ENCODE data around the gene PTGS2. TPM values are rescaled to one million over a fixed set of nuclear protein-coding genes. Genes with fewer than 3 reads are reported as not detected.

Gene PTGS2
- polyA plus RNA-seq, 1 experiment, result 100 TPM

DNA sequence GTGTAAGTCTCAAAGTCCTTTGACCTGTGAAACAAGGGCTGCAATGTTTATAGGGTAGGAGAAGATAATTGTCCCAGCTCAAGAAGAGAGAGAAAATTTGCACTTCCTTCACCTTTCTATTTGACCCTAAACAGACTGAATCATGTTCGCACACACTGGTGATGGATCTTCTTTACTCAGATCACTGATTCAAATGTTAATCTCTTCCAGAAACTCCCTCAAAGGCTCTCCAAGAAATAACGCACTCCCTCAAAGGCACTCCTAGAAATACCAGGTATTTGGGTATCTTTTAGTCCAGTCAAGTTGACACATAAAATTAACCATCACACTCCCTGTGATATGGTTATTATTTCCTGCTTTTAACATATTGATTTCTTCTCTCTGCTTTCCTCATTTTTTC lies 30.5 kb upstream of the PTGS2 start:
- CTCF ChIA-PET, result no interaction called here

DNA sequence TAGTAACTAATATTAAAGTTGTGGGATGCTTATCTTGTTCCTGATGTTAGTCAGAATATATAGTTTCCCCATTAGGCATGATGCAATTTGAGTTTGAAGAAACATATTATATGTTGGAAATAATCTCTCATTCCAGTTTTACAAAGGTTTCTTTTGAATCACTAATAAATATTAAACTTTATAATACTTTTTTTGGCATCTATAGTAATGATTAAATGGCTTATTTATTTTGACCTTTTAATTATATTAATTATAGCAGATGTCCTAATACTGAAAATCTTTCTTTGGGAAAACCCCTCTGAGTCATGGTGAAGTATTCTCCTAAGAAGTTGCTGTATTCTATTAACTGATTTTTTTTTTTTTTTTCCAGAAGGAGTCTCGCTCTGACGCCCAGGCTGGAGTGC lies 28.5 kb upstream of the PTGS2 start:
- CTCF ChIA-PET, result no interaction called here
- H3K4me3 ChIP-seq (ENCODE audit: low read depth, low read length), result no peak overlapping the region
- POLR2A ChIA-PET, result no interaction called here
- H3K36me3 ChIP-seq (ENCODE audit: control insufficient read depth, insufficient read depth, low read length), result no peaks in the 10 kb centered on the region
- TF ChIP-seq, protein P1, sequence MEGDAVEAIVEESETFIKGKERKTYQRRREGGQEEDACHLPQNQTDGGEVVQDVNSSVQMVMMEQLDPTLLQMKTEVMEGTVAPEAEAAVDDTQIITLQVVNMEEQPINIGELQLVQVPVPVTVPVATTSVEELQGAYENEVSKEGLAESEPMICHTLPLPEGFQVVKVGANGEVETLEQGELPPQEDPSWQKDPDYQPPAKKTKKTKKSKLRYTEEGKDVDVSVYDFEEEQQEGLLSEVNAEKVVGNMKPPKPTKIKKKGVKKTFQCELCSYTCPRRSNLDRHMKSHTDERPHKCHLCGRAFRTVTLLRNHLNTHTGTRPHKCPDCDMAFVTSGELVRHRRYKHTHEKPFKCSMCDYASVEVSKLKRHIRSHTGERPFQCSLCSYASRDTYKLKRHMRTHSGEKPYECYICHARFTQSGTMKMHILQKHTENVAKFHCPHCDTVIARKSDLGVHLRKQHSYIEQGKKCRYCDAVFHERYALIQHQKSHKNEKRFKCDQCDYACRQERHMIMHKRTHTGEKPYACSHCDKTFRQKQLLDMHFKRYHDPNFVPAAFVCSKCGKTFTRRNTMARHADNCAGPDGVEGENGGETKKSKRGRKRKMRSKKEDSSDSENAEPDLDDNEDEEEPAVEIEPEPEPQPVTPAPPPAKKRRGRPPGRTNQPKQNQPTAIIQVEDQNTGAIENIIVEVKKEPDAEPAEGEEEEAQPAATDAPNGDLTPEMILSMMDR (IDR thresholded peaks at IDR 0.05; ENCODE audit: insufficient read depth, low read depth, low read length), result no peak
- no peaks in the 10 kb centered on the region for H3K27me3 ChIP-seq (ENCODE audit: control insufficient read depth, insufficient read depth, low read length)
- no peak for DNase-seq (ENCODE audit: low read depth)

More for the DNA sequence above, 30.5 kb upstream of the PTGS2 start:
- POLR2A ChIA-PET, result no interaction called here
- no peak for DNase-seq (ENCODE audit: low read depth)
- TF ChIP-seq, protein P1 (IDR thresholded peaks at IDR 0.05; ENCODE audit: insufficient read depth, low read depth, low read length), result no peak
- H3K36me3 ChIP-seq (ENCODE audit: control insufficient read depth, insufficient read depth, low read length), result no peaks in the 10 kb centered on the region
- no peak overlapping the region for H3K4me3 ChIP-seq (ENCODE audit: low read depth, low read length)
- no peaks in the 10 kb centered on the region for H3K27me3 ChIP-seq (ENCODE audit: control insufficient read depth, insufficient read depth, low read length)

DNA sequence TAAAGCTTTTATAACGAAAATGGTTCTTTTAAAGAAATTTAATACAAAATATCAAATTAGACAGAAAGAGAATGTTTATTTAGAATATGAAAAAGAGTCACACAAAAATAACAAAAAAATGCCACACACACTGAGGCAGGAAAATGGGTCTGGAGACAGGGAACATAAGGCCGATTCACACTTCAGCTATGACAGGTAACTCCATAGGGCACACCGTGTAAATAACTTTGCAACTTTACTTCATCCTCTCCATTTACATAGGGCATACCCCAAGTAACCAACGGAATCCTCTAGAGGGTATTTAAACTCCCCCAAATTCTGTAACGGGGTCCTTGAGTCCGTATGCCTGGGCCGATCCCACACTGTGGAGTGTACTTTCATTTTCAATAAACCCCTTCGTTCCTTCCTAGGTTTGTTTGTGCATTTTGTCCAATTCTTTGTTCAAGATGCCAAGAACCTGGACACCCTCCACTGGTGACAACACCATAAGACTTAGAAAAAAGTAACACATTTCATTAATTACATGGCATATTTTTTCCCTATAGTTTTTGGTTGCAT lies 23.1 kb upstream of the PTGS2 start:
- DNase-seq (ENCODE audit: low read depth), result no peak
- Histone ChIP-seq H3K4me3 (ENCODE audit: low read depth, low read length) (no peak overlapping the region), H3K36me3 (ENCODE audit: control insufficient read depth, insufficient read depth, low read length) (no peaks in the 10 kb centered on the region), H3K27me3 (ENCODE audit: control insufficient read depth, insufficient read depth, low read length) (no peaks in the 10 kb centered on the region)
- CTCF ChIA-PET, result no interaction called here
- TF ChIP-seq, protein P1 (IDR thresholded peaks at IDR 0.05; ENCODE audit: insufficient read depth, low read depth, low read length), result no peak
- POLR2A ChIA-PET, result no interaction called here

DNA sequence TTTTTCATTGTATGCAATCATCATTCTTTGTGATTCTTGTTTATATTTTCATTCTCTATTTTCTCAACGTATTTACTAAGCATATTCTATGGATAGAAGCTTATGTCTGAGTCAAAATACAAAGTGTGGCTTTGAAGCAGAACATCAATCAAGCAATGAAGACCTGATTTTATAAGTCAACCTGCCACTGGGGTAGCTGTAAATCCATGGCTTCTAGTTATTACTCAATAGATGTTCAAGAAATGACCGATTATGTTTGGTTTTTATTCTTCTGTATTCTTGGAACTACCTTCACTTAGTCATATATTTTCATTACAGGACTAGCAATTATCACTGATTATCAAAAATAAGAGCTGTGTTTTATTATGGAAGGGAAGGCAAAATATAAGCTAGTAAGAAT lies 20.5 kb upstream of the PTGS2 start:
- no peak for DNase-seq (ENCODE audit: low read depth)
- CTCF ChIA-PET, result interaction anchor here (1.2 kb wide), 1 partner anchor 20 kb away, joined by 3 read pairs; the partner anchor contains the start of gene PTGS2

DNA sequence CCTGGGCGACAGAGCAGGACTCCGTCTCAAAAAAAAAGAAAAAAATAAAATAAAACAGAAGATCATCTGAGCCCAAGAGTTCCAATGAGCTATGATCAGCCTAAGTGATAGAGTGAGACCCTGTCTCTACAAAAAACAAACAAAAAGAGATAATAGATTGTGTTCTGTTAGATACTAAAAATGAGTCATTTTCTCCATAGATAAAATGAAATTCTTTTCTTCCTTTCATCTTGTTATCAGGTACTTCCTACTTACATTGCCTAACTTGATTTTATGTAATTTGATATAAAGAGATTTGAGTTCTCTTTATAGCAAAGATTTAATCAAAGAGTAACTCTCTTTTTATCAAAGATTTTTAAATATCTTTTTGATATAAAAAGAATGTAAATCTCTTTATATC lies 19.3 kb upstream of the PTGS2 start:
- ChIA-PET CTCF (no interaction called here), POLR2A (no interaction called here)
- DNase-seq (ENCODE audit: low read depth), result no peak
- Histone ChIP-seq H3K36me3 (ENCODE audit: control insufficient read depth, insufficient read depth, low read length) (no peaks in the 10 kb centered on the region), H3K27me3 (ENCODE audit: control insufficient read depth, insufficient read depth, low read length) (no peaks in the 10 kb centered on the region), H3K4me3 (ENCODE audit: low read depth, low read length) (no peak overlapping the region)
- TF ChIP-seq, protein P1 (IDR thresholded peaks at IDR 0.05; ENCODE audit: insufficient read depth, low read depth, low read length), result no peak

More for the DNA sequence above, 20.5 kb upstream of the PTGS2 start:
- POLR2A ChIA-PET, result no interaction called here
- no peaks in the 10 kb centered on the region for H3K27me3 ChIP-seq (ENCODE audit: control insufficient read depth, insufficient read depth, low read length)
- TF ChIP-seq, protein P1 (IDR thresholded peaks at IDR 0.05; ENCODE audit: insufficient read depth, low read depth, low read length), result no peak
- H3K4me3 ChIP-seq (ENCODE audit: low read depth, low read length), result no peak overlapping the region
- H3K36me3 ChIP-seq (ENCODE audit: control insufficient read depth, insufficient read depth, low read length), result no peaks in the 10 kb centered on the region
